ENCODE data around the gene ST6GALNAC5. TPM values are rescaled to one million over a fixed set of nuclear protein-coding genes. Genes with fewer than 3 reads are reported as not detected.
"Not testable (repeated sequence)": the region's sequence is repeated elsewhere in the genome, so short reads cannot be mapped to it uniquely, and the experiment has no call there.

ST6GALNAC5 gene
- total and polyA plus RNA-seq, 2 experiments from 2014 or later: 4.1 to 19.2 TPM

DNA sequence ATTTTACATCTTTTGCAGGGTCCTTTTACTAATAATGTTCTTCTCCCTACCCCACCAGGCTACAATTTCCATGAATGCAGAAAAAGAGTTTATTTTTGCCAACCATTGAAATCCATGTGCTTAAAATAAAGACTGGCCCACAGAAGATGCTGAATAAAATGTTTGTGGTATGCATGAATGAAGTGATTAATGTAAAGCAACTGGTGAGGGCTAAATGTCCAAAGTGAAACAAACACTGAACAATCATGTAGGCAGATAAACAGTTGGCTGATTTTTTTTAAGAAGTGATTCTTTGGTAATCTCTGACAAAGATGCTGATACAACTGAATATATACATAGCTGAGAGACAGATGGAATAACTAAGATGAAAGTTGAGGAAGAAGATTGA is 94.5 kb downstream of the ST6GALNAC5 start:
- no peaks in the 10 kb centered on the region for H3K27me3 ChIP-seq (ENCODE audit: insufficient read depth)
- TF ChIP-seq ZNF462 (CRISPR knock-in tag; IDR thresholded peaks at IDR 0.05) (no peak), POLR2AphosphoS5 (IDR thresholded peaks at IDR 0.05; ENCODE audit: low read depth) (no peak), EZH2phosphoT487 (IDR thresholded peaks at IDR 0.05; ENCODE audit: unreplicated experiment) (no peak), STAT1 (IDR thresholded peaks at IDR 0.05; ENCODE audit: unreplicated experiment) (no peak), EZH2 (IDR thresholded peaks at IDR 0.05; ENCODE audit: low read depth, unreplicated experiment) (no peak), CTCF (conservative IDR thresholded peaks at IDR 0.05; ENCODE audit: low read depth in 2 of 2) (no peak), ETS1 (IDR thresholded peaks at IDR 0.05) (no peak), JUNB (IDR thresholded peaks at IDR 0.05; ENCODE audit: unreplicated experiment) (no peak), ZNF331 (CRISPR knock-in tag; IDR thresholded peaks at IDR 0.05; ENCODE audit: low read depth) (no peak)
- no peak overlapping the region for H3K27ac ChIP-seq (ENCODE audit: low read depth)
- H3K9me2 ChIP-seq (ENCODE audit: insufficient read depth): no peaks in the 10 kb centered on the region; the same call in 1 of the 2 replicates
- peaks cover 2% of the 10 kb centered on the region for H3K27me3 Mint-ChIP-seq (ENCODE audit: insufficient read depth, low read depth, poor library complexity)
- H3K4me1 Mint-ChIP-seq: peaks cover 32% of the 10 kb centered on the region
- DNase-seq (ENCODE audit: low spot score): no peak
- H3K4me3 Mint-ChIP-seq: no peak overlapping the region
- no peak overlapping the region for H3K4me2 ChIP-seq
- H3K36me3 Mint-ChIP-seq (ENCODE audit: low read depth): peaks cover 11% of the 10 kb centered on the region; the same call in 2 of the 3 replicates
- H4K20me1 ChIP-seq (replicated peaks; ENCODE audit: insufficient read depth): no peaks in the 10 kb centered on the region; the same call in 1 of the 2 replicates
- H2AFZ ChIP-seq: no peak overlapping the region
- H3F3A ChIP-seq (replicated peaks; ENCODE audit: low read depth): no peaks in the 10 kb centered on the region
- peaks cover 13% of the 10 kb centered on the region for H3K4me1 ChIP-seq (ENCODE audit: insufficient read depth)
- H3K4me3 ChIP-seq: no peak overlapping the region
- no peak for ATAC-seq
- H3K79me2 ChIP-seq (replicated peaks; ENCODE audit: insufficient read depth): no peaks in the 10 kb centered on the region
- no peak overlapping the region for H3K27ac Mint-ChIP-seq
- peaks cover 4% of the 10 kb centered on the region; the same call in 2 of the 3 replicates for H3K9me3 Mint-ChIP-seq
- no peaks in the 10 kb centered on the region for H3K36me3 ChIP-seq (ENCODE audit: insufficient read depth)

DNA sequence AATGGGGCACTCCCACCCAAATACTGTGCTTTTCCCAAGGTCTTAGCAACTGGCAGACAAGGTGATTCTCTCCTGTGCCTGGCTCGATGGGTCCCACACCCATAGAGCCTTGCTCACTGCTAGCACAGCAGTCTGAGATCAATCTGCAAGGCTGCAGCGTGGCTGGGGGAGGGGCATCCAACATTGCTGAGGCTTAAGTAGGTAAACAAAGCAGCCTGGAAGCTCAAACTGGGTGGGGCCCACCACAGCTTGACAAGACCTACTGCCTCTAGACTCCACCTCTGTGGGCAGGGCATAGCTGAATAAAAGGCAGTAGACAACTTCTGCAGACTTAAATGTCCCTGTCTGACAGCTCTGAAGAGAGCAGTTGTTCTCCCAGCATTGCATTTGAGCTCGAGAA is 114.0 kb downstream of the ST6GALNAC5 start:
- not testable (repeated sequence) for H3K36me3 ChIP-seq (ENCODE audit: insufficient read depth); H3K4me3 Mint-ChIP-seq; H3F3A ChIP-seq (replicated peaks; ENCODE audit: low read depth); H3K27me3 ChIP-seq (ENCODE audit: insufficient read depth); H3K27me3 Mint-ChIP-seq (ENCODE audit: insufficient read depth, low read depth, poor library complexity); H3K4me3 ChIP-seq; H3K4me1 Mint-ChIP-seq; H3K9me2 ChIP-seq (ENCODE audit: insufficient read depth); H3K79me2 ChIP-seq (replicated peaks; ENCODE audit: insufficient read depth); H4K20me1 ChIP-seq (replicated peaks; ENCODE audit: insufficient read depth); H2AFZ ChIP-seq; H3K27ac Mint-ChIP-seq; H3K27ac ChIP-seq (ENCODE audit: low read depth)
- Histone ChIP-seq H3K4me1 (ENCODE audit: insufficient read depth) (peaks cover 11% of the 10 kb centered on the region), H3K4me2 (peak overlapping the region; percentile 1; the same call in 1 of the 2 replicates)
- DNase-seq (ENCODE audit: low spot score) (peak; percentile 59), ATAC-seq (peak; percentile 59)
- H3K9me3 Mint-ChIP-seq: peaks cover 28% of the 10 kb centered on the region
- H3K36me3 Mint-ChIP-seq (ENCODE audit: low read depth): peaks cover 14% of the 10 kb centered on the region; the same call in 2 of the 3 replicates
